Erythroblast (primary cell): ENCODE results near the gene PARP9.

ENCODE experiments used
- DNase-seq, 2 experiments: peaks; one replicate each; lab custom pipeline; 2025; lab: John Stamatoyannopoulos, UW
- GATA1 ChIP-seq: IDR thresholded peaks from 2 replicates; pipeline ENCODE4 v1.6.1; 2011; ENCODE audit warnings: low read depth, mild to moderate bottlenecking, control low read depth, low read length, moderate library complexity
- POLR2A ChIP-seq: IDR thresholded peaks from 2 replicates; pipeline ENCODE4 v1.6.1; 2011; ENCODE audit warnings: mild to moderate bottlenecking, low read length

Gene PARP9

GRCh38 chr3:122560680-122561079 lies 3.4 kb downstream of the PARP9 start:
- DNase-seq, result peak; percentile 52 to 71
- TF ChIP-seq GATA1, result no peak
- no peak for TF ChIP-seq POLR2A

GRCh38 chr3:122559906-122560305 lies 4.2 kb downstream of the PARP9 start:
- no peak for DNase-seq
- TF ChIP-seq POLR2A, result no peak
- no peak for TF ChIP-seq GATA1

DNA sequence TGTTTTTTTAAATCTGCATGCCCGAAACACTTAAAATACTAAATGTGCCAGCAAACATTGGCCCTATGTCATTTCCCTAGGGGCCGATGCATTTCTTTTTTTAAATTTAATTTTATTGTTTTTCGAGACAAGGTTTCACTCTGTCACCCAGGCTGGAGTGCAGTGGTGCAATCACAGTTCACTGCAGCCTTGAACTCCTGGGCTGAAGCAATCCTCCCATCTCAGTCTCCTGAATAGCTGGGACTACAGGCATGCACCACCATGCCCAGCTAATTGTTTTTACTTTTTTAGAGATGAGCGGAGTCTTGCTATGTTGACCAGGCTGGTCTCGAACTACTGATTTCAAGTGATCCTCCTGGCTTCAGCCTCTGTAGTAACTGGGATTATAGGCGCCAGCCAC lies 5.5 kb downstream of the PARP9 start:
- DNase-seq, result no peak
- TF ChIP-seq GATA1 (no peak), POLR2A (no peak)

GRCh38 chr3:122557356-122557755 lies 6.7 kb downstream of the PARP9 start:
- no peak for DNase-seq
- no peak for TF ChIP-seq GATA1
- TF ChIP-seq POLR2A, result no peak

DNA sequence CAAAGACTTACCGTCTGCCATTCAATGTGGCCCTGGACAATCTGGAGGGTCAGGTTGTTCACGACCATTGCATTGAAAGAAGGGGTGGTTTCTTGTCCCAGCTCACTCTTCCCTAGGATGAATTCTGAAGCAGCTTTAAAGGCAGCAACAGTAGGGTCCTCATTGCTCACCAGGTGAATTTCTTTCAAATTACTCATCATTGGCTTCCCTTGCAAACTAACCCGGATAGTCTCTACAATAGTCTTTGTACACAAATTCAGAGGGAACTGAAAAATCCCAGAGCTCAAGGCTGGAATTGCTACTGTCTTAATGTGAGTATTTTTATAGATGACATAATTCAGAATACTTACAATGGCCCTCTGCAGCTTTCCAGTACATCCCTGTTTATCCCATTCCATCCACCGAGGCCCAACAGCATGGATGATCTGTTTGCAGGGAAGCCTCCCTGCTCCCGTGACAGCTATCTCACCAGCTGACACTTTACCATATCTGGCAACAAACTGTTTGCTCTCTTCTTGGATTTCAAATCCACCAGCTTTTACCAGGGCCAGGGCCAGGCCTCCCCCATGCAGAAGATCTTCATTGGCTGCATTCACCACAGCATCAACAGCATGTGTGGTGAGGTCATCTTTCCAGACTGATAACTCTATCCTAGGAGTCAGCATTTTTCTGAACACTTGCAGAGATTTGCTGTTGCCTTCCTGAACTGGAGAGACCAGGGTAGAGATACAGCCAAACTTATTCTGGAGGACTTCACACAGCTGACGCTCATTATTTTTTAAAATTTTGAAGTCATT lies 8.6 kb downstream of the PARP9 start:
- TF ChIP-seq GATA1 (no peak), POLR2A (no peak)
- DNase-seq, result peak in 1 of 2 experiments; percentile 44

DNA sequence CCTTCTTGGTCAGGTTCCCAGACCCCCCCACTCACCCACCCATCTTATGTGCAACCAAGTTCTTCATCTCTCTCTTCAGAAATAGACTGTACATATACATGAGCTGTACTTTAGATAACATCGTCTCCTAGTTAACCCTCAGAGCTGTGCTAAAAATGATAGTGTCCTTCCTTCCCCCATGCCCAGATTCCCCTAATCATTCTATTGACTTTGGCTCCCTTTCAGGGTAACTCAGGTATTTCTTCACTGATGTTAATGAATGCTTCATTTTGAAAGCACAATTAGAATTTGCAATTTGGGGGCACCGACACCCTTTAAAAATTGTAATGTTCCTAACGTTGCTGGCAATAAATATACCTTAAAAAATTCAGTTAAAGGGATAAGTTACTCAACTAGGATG lies 10.9 kb downstream of the PARP9 start:
- no peak for TF ChIP-seq POLR2A
- TF ChIP-seq GATA1, result no peak
- DNase-seq, result no peak

- no peak for DNase-seq
- no peak for TF ChIP-seq GATA1
- TF ChIP-seq POLR2A, result no peak
Observed at GRCh38 chr3:122548619-122549018, 15.5 kb downstream of the PARP9 start.

GRCh38 chr3:122548076-122548475 lies 16.0 kb downstream of the PARP9 start:
- DNase-seq, result no peak
- TF ChIP-seq GATA1, result no peak
- TF ChIP-seq POLR2A, result no peak

- TF ChIP-seq GATA1 (no peak), POLR2A (no peak)
- DNase-seq, result no peak
Observed at GRCh38 chr3:122546151-122546550, 17.9 kb downstream of the PARP9 start.

DNA sequence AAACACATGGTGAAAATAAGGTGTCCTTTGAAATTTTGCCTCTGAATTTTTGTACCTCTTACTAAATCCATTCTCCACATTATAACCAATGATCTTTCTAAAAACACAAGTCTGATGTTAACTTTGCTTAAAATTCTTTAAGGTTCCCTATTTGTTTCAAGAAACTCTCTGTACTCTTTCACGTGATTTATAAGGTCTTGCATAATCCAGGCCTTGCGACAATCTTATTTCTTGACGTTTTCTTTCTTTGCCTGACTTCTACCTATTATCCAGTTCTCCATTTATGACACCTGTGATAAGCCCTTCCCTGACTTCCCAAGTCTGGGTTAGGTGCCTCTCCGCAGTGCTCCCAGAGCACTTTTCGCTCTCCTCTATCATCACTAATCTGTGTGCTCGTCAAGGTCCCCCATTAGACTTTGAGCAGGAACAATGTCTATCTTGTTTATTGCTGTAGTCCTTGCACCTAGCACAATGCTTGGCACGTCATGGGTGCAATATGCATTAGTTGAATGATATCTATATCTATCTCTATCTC lies 25.1 kb downstream of the PARP9 start:
- no peak for DNase-seq
- TF ChIP-seq GATA1, result no peak

GRCh38 chr3:122536632-122537001 lies 27.5 kb downstream of the PARP9 start:
- no peak for DNase-seq
- TF ChIP-seq GATA1 (no peak), POLR2A (no peak)

DNA sequence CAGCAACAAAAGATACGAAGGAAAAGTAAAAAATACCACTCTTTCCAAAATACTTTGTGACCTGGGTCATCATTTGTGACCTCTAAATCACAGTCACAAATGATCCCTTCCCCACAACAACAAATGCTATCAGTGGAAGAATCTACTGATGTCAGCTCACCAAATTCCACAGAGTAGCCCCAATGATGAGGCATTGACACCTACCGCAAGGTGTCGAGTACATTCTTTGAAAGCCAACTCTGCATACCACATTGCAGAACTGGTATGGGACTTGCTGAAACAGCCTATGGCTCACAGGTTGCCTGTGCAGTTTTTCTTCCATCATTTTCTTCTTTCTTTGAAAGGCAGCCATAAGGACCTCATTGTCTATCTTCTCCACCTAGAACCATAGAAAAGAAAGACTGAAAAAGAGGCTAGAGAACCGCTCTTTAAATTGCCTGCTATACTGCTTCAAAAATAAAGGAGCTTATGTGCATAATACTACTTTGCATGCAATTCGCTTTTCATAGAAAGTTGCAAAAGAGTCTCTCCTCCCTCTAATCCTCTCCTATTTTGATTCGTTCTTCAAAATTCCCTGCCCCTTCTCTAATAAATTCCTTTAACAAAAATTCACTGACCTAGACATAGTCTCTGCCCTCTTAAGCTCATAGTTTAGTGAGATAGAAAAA lies 28.0 kb downstream of the PARP9 start:
- DNase-seq, result no peak
- TF ChIP-seq GATA1 (no peak), POLR2A (no peak)

- no peak for TF ChIP-seq POLR2A
- TF ChIP-seq GATA1, result no peak
- peak in 1 of 2 experiments; percentile 40 for DNase-seq
Observed at GRCh38 chr3:122533931-122534334, 30.2 kb downstream of the PARP9 start.

- no peak for TF ChIP-seq GATA1
- TF ChIP-seq POLR2A, result no peak
- DNase-seq, result no peak
Observed at GRCh38 chr3:122533480-122533879, 30.6 kb downstream of the PARP9 start.
